Vagina (tissue), 2 donors: ENCODE data around the gene CYSRT1.

Experiments
- CTCF ChIP-seq, 3 experiments: fragments of 450-650 bp in 2 of 3; fragments of 200-600 bp in 1 of 3; sonication (generic) in 1 of 3; IDR thresholded peaks; one replicate each; pipeline ENCODE4 v1.5.1; 2017 to 2019; ENCODE audit warnings: antibody characterized with exemption in 3 of 3, mild to moderate bottlenecking in 2 of 3, moderate library complexity in 2 of 3
- POLR2A ChIP-seq, 2 donors: fragments of 450-650 bp; IDR thresholded peaks; one replicate each; pipeline ENCODE4 v1.6.1; 2017; ENCODE audit warnings: antibody characterized with exemption in 2 of 2, mild to moderate bottlenecking in 2 of 2, moderate library complexity in 2 of 2

GRCh38 chr9:137272241-137273094, 47.5 kb downstream of the CYSRT1 start:
- TF ChIP-seq CTCF (IDR thresholded peaks at IDR 0.05), result no peak
- no peak for TF ChIP-seq POLR2A (IDR thresholded peaks at IDR 0.05)
